ENCODE measurements around the gene C12orf50.

DNA sequence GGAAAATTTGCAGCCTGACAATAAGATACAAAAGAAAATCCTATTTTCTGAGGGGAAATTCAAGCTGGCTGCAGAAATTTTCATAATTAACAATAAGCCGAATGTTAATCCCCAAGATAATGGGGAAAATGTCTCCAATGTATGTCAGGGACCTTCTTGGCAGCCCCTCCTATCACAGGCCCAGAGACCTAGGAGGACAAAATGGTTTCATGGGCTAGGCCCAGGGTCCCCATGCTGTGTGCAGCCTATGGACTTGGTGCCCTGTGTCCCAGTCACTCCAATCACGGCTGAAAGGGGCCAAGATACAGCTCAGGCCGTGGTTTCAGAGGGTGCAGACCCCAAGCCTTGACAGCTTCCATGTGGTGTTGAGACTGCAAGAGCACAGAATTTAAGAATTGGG is 11.2 kb downstream of the C12orf50 start:
- TF ChIP-seq, protein P1, sequence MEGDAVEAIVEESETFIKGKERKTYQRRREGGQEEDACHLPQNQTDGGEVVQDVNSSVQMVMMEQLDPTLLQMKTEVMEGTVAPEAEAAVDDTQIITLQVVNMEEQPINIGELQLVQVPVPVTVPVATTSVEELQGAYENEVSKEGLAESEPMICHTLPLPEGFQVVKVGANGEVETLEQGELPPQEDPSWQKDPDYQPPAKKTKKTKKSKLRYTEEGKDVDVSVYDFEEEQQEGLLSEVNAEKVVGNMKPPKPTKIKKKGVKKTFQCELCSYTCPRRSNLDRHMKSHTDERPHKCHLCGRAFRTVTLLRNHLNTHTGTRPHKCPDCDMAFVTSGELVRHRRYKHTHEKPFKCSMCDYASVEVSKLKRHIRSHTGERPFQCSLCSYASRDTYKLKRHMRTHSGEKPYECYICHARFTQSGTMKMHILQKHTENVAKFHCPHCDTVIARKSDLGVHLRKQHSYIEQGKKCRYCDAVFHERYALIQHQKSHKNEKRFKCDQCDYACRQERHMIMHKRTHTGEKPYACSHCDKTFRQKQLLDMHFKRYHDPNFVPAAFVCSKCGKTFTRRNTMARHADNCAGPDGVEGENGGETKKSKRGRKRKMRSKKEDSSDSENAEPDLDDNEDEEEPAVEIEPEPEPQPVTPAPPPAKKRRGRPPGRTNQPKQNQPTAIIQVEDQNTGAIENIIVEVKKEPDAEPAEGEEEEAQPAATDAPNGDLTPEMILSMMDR (IDR thresholded peaks at IDR 0.05) = no peak
- no peak for TF ChIP-seq POLR2A (IDR thresholded peaks at IDR 0.05)
